ENCODE data around the gene PURB.
A peak's percentile ranks its signal among the peaks of the same experiment; 100 is the strongest.

DNA sequence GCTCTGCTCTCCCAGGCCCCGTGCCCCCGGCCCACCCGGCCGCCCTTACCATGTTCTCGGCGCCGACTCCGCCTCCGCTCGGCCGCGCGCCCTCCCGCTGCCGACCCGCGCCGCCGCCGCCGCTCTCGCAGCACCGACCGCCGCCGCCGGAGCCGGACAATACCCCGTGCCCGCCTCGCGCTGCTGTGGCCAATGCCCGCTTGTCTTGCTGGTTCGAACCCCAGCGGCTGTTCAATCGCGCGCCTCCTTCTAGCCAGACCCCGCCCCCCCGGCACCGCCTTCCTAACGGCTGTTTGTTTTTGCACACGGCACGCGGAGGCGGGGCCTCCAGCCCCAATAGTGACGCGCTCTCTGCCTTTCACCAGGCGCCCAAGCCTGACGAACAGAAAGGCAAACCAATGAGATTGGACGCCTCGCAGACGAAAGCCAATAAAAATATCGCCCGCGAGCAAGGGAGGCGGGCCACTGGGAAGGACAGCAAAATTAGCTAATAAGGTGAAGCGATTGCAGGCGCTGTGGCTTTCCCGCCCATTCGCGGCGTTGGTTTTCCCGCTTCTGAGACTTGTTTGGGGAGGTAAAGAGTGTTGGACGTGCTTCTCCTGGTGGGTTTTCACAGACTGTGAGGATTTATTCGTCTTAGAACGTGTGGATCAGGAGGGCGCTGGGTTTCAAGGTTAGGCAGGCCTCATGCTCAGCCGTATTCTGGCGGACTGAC, 37.3 kb downstream of the PURB start, which contains the start of gene H2AZ2:
- peak; percentile 44 to 55 for TF ChIP-seq POLR2A (IDR thresholded peaks at IDR 0.05)
- TF ChIP-seq, protein P1, sequence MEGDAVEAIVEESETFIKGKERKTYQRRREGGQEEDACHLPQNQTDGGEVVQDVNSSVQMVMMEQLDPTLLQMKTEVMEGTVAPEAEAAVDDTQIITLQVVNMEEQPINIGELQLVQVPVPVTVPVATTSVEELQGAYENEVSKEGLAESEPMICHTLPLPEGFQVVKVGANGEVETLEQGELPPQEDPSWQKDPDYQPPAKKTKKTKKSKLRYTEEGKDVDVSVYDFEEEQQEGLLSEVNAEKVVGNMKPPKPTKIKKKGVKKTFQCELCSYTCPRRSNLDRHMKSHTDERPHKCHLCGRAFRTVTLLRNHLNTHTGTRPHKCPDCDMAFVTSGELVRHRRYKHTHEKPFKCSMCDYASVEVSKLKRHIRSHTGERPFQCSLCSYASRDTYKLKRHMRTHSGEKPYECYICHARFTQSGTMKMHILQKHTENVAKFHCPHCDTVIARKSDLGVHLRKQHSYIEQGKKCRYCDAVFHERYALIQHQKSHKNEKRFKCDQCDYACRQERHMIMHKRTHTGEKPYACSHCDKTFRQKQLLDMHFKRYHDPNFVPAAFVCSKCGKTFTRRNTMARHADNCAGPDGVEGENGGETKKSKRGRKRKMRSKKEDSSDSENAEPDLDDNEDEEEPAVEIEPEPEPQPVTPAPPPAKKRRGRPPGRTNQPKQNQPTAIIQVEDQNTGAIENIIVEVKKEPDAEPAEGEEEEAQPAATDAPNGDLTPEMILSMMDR (IDR thresholded peaks at IDR 0.05) = no peak

Measured in sigmoid colon (tissue), 3 donors.